ENCODE measurements around the gene VGLL4.

- TF ChIP-seq CTCF (IDR thresholded peaks at IDR 0.05; ENCODE audit: borderline replicate concordance, extremely low read depth, low read length, poor library complexity, severe bottlenecking) (no peak), EZH2 (IDR thresholded peaks at IDR 0.05; ENCODE audit: borderline replicate concordance, low read depth, low read length, severe bottlenecking) (no peak)
Measured at GRCh38 chr3:11517601-11518000, 126.1 kb downstream of the VGLL4 start.
